GM23338 (cell line): ENCODE data around the gene ADGRG2. TPM values are rescaled to one million over a fixed set of nuclear protein-coding genes. Genes with fewer than 3 reads are reported as not detected.

Source experiments
- ATAC-seq: fragments of 200-7000 bp; cut with Tn5 transposase; 3 replicates; pipeline ENCODE4 v1.9.1; 2020
- DNase-seq: peaks from one replicate; pipeline ENCODE4 v3.0.0-alpha.2; 2015; ENCODE audit warnings: low spot score
- H2AFZ ChIP-seq: fragments of 200-600 bp; sonication (generic); 2 replicates; pipeline ENCODE4 v1.8.0; 2016; ENCODE audit warnings: antibody characterized with exemption, mild to moderate bottlenecking, moderate library complexity
- H3F3A ChIP-seq: fragments of 200-600 bp; sonication (generic); replicated peaks from 2 replicates; pipeline ENCODE4 v1.8.0; 2017; ENCODE audit warnings: antibody characterized with exemption, mixed run types, low read depth
- H3K27ac ChIP-seq: fragments of 200-600 bp; sonication (generic); 2 replicates; pipeline ENCODE4 v1.6.1; 2016; ENCODE audit warnings: low read depth
- H3K27me3 ChIP-seq: fragments of 200-600 bp; sonication (generic); 2 replicates; pipeline ENCODE4 v1.8.0; 2016; ENCODE audit warnings: mild to moderate bottlenecking, mixed run types, moderate library complexity; ENCODE audit not compliant: insufficient read depth
- H3K36me3 ChIP-seq: fragments of 200-600 bp; sonication (generic); 2 replicates; pipeline ENCODE4 v1.8.0; 2016; ENCODE audit warnings: mild to moderate bottlenecking; ENCODE audit not compliant: insufficient read depth
- H3K4me1 ChIP-seq: fragments of 200-600 bp; sonication (generic); 2 replicates; pipeline ENCODE4 v1.8.0; 2016; ENCODE audit warnings: mild to moderate bottlenecking, moderate library complexity; ENCODE audit not compliant: insufficient read depth
- H3K4me2 ChIP-seq: fragments of 200-600 bp; sonication (generic); 2 replicates; pipeline ENCODE4 v1.7.1; 2017; ENCODE audit warnings: mixed run types
- H3K4me3 ChIP-seq: fragments of 200-600 bp; sonication (generic); 2 replicates; pipeline ENCODE4 v1.6.1; 2016; ENCODE audit warnings: mixed run types
- H3K79me2 ChIP-seq: fragments of 200-600 bp; sonication (generic); replicated peaks from 2 replicates; pipeline ENCODE4 v1.8.0; 2017; ENCODE audit warnings: mild to moderate bottlenecking; ENCODE audit not compliant: insufficient read depth
- H3K9me2 ChIP-seq: fragments of 200-600 bp; sonication (generic); 2 replicates; pipeline ENCODE4 v1.8.0; 2017; ENCODE audit not compliant: insufficient read depth
- H4K20me1 ChIP-seq: fragments of 200-600 bp; sonication (generic); replicated peaks from 2 replicates; pipeline ENCODE4 v1.8.0; 2017; ENCODE audit warnings: mild to moderate bottlenecking; ENCODE audit not compliant: insufficient read depth
- H3K27ac Mint-ChIP-seq: 2 replicates; pipeline ENCODE4 v1.8.0; 2020; ENCODE audit warnings: inconsistent platforms, mild to moderate bottlenecking, moderate library complexity, mixed read lengths
- H3K27me3 Mint-ChIP-seq: 3 replicates; pipeline ENCODE4 v1.8.0; 2022; ENCODE audit warnings: low read depth, mild to moderate bottlenecking, moderate library complexity, mixed read lengths, inconsistent platforms; ENCODE audit not compliant: insufficient read depth, poor library complexity
- H3K36me3 Mint-ChIP-seq: 3 replicates; pipeline ENCODE4 v1.8.0; 2021; ENCODE audit warnings: low read depth, mild to moderate bottlenecking, inconsistent platforms, moderate library complexity, mixed read lengths
- H3K4me1 Mint-ChIP-seq: 3 replicates; pipeline ENCODE4 v1.8.0; 2020; ENCODE audit warnings: mild to moderate bottlenecking, inconsistent platforms, mixed read lengths
- H3K4me3 Mint-ChIP-seq: 3 replicates; pipeline ENCODE4 v1.8.0; 2021; ENCODE audit warnings: moderate library complexity, mild to moderate bottlenecking, inconsistent platforms, mixed read lengths
- H3K9me3 Mint-ChIP-seq: 3 replicates; pipeline ENCODE4 v1.8.0; 2020; ENCODE audit warnings: moderate library complexity, mild to moderate bottlenecking, inconsistent platforms, mixed read lengths
- CTCF ChIP-seq, 2 experiments: fragments of 200-600 bp in 1 of 2; sonication (generic) in 1 of 2; conservative IDR thresholded peaks; 2 replicates each; pipeline versions ENCODE4 v1.5.1 to v1.6.1; 2016 to 2017; ENCODE audit warnings: antibody characterized with exemption in 2 of 2, low read depth in 2 of 2, mild to moderate bottlenecking in 2 of 2, moderate library complexity in 1 of 2
- EZH2phosphoT487 ChIP-seq: fragments of 200-600 bp; sonication (generic); IDR thresholded peaks from one replicate; pipeline ENCODE4 v1.8.1; 2018; ENCODE audit warnings: antibody characterized with exemption; ENCODE audit not compliant: unreplicated experiment
- REST ChIP-seq: IDR thresholded peaks from one replicate; pipeline ENCODE4 v1.6.1; 2018; ENCODE audit warnings: antibody characterized with exemption; ENCODE audit not compliant: unreplicated experiment
- ZNF462 ChIP-seq: fragments of 250-450 bp; sonication (Bioruptor Pico); IDR thresholded peaks from 2 replicates; pipeline ENCODE4 v1.5.0; 2020; ENCODE audit warnings: mild to moderate bottlenecking, moderate library complexity
- polyA plus RNA-seq: library from polyadenylated mRNA; unstranded; fragments of >200 nt; fragmentation: Nextera tagmentation; extraction: Ambion mirVana; gene quantifications from 2 replicates; pipeline ENCODE4 v1.2.1, GENCODE V29; 2016
- total RNA-seq: library from RNA; depleted of rRNA; stranded (reverse); fragments of >200 nt; shearing (Covaris generic); gene quantifications from 2 replicates; pipeline ENCODE4 v1.2.3, GENCODE V29; 2014

The ADGRG2 gene
- total and polyA plus RNA-seq, 2 experiments from 2014 or later = 4.0 to 10.8 TPM

GRCh38 chrX:18946611-18947010 is 175.7 kb downstream of the ADGRG2 start (continued):
- TF ChIP-seq ZNF462 (CRISPR knock-in tag) (no peak), REST (no peak)

DNA sequence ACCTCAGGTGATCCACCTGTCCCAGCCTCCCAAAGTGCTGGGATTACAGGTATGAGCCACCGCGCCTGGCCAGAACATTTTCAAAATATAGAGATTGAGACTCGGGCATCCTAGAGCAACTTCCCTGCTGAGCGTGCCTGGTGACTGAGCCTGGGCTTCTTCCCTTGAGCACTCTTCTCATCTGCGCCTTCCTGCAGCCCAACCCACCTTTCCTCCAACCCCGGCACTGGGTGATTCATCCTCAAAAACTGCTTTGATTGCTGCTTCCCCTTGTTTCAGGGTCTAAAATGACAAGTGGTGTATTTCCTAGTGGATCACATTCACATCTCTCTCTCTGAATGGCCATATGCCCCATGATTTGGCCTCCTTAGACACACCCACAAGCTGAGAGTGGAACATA is 176.1 kb downstream of the ADGRG2 start:
- H3K4me1 Mint-ChIP-seq = 0 out of 3 replicates have a peak, but pooled peaks cover under 1% of the 10 kb centered on the region
- H3K4me3 Mint-ChIP-seq = no peak overlapping the region
- ATAC-seq = no peak
- H3K4me3 ChIP-seq = no peak overlapping the region
- no peaks in the 10 kb centered on the region for H3K9me3 Mint-ChIP-seq
- H3K4me2 ChIP-seq = no peak overlapping the region
- H3K27me3 Mint-ChIP-seq = no peaks in the 10 kb centered on the region
- peaks cover 26% of the 10 kb centered on the region for H3K36me3 Mint-ChIP-seq
- H3K9me2 ChIP-seq = no peaks in the 10 kb centered on the region
- no peaks in the 10 kb centered on the region for H3F3A ChIP-seq
- no peak overlapping the region for H2AFZ ChIP-seq
- no peaks in the 10 kb centered on the region for H3K36me3 ChIP-seq
- H3K27me3 ChIP-seq = no peaks in the 10 kb centered on the region
- no peaks in the 10 kb centered on the region for H3K79me2 ChIP-seq
- no peak overlapping the region for H3K27ac Mint-ChIP-seq
- H3K27ac ChIP-seq = no peak overlapping the region
- DNase-seq = no peak
- no peaks in the 10 kb centered on the region for H4K20me1 ChIP-seq
- H3K4me1 ChIP-seq = no peaks in the 10 kb centered on the region
- TF ChIP-seq EZH2phosphoT487 = no peak
- TF ChIP-seq CTCF (conservative IDR thresholded peaks at IDR 0.05; ENCODE audit: low read depth in 2 of 2) = no peak
